Pancreas (tissue), 10 donors: ENCODE data around the gene KRTAP10-4. TPM values are rescaled to one million over a fixed set of nuclear protein-coding genes. Genes with fewer than 3 reads are reported as not detected.
"Not testable (repeated sequence)": the region's sequence is repeated elsewhere in the genome, so short reads cannot be mapped to it uniquely, and the experiment has no call there.

Experiments
- ATAC-seq, 4 donors: fragments of 200-7000 bp; cut with Tn5 transposase; one replicate each; pipeline versions ENCODE4 v1.8.0 to v1.9.1; 2020; ENCODE audit warnings: mild to moderate bottlenecking in 4 of 4, moderate library complexity in 4 of 4
- DNase-seq, 6 donors: peaks; one replicate each; pipeline ENCODE4 v3.0.0-alpha.2; 2020
- FAIRE-seq: peaks from 2 replicates; lab custom pipeline; 2012; peaks lifted over from hg19 to GRCh38; lab: Jason Lieb, UNC
- H3K27ac ChIP-seq, 4 donors: fragments of 200-600 bp; sonication (generic); 1 replicate in 3 of 4; 2 replicates in 1 of 4; pipeline versions ENCODE4 v1.5.0 to v1.8.0; 2020
- H3K27me3 ChIP-seq, 4 donors: fragments of 200-600 bp; one replicate each; pipeline ENCODE4 v1.8.0; 2021
- H3K36me3 ChIP-seq, 3 donors: fragments of 200-600 bp; sonication (generic) in 1 of 3; one replicate each; pipeline versions ENCODE4 v1.5.0 to v1.8.0; 2020 to 2021
- H3K4me1 ChIP-seq, 3 donors: fragments of 200-600 bp; one replicate each; pipeline ENCODE4 v1.8.0; 2021
- H3K4me3 ChIP-seq, 4 donors: fragments of 200-600 bp; sonication (generic) in 2 of 4; one replicate each; pipeline versions ENCODE4 v1.5.0 to v1.8.0; 2020 to 2021
- H3K9me3 ChIP-seq, 4 donors: fragments of 200-600 bp; one replicate each; pipeline ENCODE4 v1.8.0; 2021
- WGBS, 2 donors: extraction: QIAGEN DNeasy Blood & Tissue Kit; methylation state at CpG; one replicate each; pipeline ENCODE4 v1.1.7; 2013; 5-methylcytosine and 5-hydroxymethylcytosine counted together
- intact Hi-C, 3 donors: fragments of 100-400 bp; cut with DNase I; formaldehyde crosslinking; loops; one replicate each; pipeline versions ENCODE4 v1.11.1 to v1.14.2; 2022
- polyA plus RNA-seq, 2 donors: library from polyadenylated mRNA; stranded (reverse); fragments of 200-250 nt; gene quantifications; one replicate each; pipeline ENCODE4 v1.2.3, GENCODE V29; 2013
- total RNA-seq, 6 donors: library from RNA; stranded (reverse); fragmentation: NEBNext Ultra II Directional in 4 of 6; extraction: Animal tissue kit (Norgen Biotek cat#: 25700) in 4 of 6; gene quantifications; one replicate each; pipeline versions ENCODE4 v1.2.1 to v1.2.4, GENCODE V29; 2021 to 2023
- TF ChIP-seq, protein P1 (sequence below), 4 donors: fragments of 200-600 bp; sonication (generic) in 3 of 4; IDR thresholded peaks; one replicate each; pipeline versions ENCODE4 v1.5.0 to v1.8.0; 2021; ENCODE audit warnings: antibody characterized with exemption in 4 of 4
- donor health status: healthy with polysubstance abuse.
- donor health status: DM: no; HTN: no; CAD: no; lungs with moderate emphysema.
- donor health status: DM: no; HTN: no; CAD: no.
- donor health status: control.
- donor health status: control.
- donor health status: Bipolar disorder and iron deficiency.
- donor health status: DM: yes; HTN: yes; CAD: no.
- donor health status: DM: no; HTN: no; CAD: no.
- donor health status: DM: no; HTN: no; CAD: no.
- donor health status: DM: yes; HTN: yes; CAD: no.

Gene KRTAP10-4, protein sequence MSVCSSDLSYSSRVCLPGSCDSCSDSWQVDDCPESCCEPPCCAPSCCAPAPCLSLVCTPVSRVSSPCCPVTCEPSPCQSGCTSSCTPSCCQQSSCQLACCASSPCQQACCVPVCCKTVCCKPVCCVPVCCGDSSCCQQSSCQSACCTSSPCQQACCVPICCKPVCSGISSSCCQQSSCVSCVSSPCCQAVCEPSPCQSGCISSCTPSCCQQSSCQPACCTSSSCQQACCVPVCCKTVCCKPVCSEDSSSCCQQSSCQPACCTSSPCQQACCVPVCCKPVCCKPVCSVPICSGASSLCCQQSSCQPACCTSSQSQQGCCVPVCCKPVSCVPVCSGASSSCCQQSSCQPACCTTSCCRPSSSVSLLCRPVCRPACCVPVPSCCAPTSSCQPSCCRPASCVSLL
- total RNA-seq (not detected), polyA plus RNA-seq (not detected)

DNA sequence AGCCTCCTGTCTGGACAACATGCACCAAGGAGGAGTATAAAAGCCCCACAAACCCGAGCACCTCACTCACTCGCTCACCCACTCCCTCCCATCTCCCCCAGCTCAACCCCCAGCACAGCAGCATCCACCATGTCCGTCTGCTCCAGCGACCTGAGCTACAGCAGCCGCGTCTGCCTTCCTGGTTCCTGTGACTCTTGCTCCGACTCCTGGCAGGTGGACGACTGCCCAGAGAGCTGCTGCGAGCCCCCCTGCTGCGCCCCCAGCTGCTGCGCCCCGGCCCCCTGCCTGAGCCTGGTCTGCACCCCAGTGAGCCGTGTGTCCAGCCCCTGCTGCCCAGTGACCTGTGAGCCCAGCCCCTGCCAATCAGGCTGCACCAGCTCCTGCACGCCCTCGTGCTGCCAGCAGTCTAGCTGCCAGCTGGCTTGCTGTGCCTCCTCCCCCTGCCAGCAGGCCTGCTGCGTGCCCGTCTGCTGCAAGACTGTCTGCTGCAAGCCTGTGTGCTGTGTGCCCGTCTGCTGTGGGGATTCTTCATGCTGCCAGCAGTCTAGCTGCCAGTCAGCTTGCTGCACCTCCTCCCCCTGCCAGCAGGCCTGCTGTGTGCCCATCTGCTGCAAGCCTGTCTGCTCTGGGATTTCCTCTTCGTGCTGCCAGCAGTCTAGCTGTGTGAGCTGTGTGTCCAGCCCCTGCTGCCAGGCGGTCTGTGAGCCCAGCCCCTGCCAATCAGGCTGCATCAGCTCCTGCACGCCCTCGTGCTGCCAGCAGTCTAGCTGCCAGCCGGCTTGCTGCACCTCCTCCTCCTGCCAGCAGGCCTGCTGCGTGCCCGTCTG, at the start of gene KRTAP10-4:
TSS of gene KRTAP10-4 (plus strand) at position 100 of the 827 bp plus-strand sequence. CDS start at position 130, 30 bp downstream.
- H3K4me3 ChIP-seq, H3K4me1 ChIP-seq, ATAC-seq, intact Hi-C loops, H3K9me3 ChIP-seq, FAIRE-seq, H3K36me3 ChIP-seq, H3K27me3 ChIP-seq, H3K27ac ChIP-seq, DNase-seq: not testable (repeated sequence)
- WGBS, 2 donors, result 42 to 55% methylated on average over 17 to 22 of the region's 25 CpGs

DNA sequence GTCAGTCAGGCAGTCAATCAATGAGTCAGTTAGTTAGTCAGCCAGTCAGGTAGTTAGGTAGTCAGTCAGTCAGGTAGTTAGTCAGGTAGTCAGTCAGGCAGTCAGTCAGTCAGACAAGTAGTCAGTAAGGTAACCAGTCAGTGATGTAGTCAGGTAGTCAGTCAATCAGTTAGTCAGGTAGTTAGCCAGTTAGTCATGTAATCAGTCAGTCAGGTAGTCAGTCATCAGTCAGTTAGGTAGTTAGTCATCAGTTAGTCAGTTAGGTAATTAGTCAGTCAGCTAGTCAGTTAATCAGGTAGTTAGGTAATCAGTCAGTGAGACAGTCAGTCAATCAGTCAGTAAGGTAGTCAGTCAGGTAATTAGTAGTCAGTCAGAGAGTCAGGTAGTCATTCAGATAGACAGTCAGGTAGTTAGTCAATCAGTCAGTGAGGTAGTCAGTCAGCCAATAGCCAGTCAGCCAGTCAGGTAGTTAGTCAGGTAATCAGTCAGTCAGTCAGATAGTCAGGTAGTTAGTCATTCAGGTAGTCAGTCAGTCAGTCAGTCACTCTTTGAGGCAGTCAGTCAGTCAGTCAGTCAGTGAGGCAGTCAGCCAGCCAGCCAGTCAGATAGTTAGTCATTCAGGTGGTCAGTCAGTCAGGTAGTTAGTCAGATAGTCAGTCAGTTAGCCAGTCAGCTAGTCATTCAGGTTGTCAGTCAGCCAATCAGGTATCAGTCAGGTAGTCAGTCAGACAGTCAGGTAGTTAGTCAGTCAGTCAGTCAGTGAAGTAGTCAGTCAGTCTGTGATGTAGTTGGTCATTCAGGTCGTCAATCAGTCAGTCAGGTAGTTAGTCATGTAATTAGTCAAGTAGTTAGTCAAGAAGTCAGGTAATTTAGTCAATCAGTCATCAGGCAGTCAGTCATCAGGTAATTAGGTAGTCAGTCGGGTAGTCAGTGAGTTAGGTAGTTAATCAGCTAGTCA, 48.8 kb upstream of the KRTAP10-4 start:
- no peak overlapping the region for H3K4me3 ChIP-seq
- intact Hi-C loops, result no loop called here
- no peaks in the 10 kb centered on the region for H3K9me3 ChIP-seq

DNA sequence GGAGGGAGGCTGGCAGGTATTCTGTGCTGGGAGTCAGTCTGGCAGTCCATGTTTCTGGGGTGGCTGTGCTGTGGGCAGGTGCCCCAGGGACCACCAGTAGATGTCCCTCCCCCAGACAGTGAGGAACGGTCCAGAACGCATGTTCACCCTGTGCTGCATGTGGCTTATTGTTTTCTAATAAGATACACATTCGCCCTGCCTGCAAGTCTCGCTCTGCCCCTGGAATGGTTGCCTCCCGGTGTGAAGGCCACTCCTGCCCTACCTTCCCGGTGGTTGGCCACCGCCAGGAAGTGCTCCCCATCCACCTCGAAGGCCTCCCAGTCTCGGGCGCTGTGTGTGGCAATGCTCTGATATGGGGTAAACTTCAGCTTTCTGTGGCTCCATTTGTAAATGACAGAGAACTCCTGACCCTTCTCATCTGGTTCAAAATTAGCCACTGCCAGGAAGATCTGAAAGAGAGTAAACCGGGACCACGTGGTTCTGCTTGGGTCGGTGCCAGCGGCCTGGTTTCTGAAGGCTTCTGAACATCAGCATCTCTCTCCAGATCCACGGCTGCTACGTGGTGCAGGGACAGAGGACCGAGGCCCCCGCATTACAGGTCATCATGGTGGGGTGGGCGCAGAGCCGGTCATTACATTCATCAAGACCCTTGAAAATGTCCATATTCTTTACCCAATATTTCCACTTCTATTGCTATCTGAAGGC, 48.0 kb upstream of the KRTAP10-4 start:
- FAIRE-seq, result no peak
- TF ChIP-seq, protein P1, sequence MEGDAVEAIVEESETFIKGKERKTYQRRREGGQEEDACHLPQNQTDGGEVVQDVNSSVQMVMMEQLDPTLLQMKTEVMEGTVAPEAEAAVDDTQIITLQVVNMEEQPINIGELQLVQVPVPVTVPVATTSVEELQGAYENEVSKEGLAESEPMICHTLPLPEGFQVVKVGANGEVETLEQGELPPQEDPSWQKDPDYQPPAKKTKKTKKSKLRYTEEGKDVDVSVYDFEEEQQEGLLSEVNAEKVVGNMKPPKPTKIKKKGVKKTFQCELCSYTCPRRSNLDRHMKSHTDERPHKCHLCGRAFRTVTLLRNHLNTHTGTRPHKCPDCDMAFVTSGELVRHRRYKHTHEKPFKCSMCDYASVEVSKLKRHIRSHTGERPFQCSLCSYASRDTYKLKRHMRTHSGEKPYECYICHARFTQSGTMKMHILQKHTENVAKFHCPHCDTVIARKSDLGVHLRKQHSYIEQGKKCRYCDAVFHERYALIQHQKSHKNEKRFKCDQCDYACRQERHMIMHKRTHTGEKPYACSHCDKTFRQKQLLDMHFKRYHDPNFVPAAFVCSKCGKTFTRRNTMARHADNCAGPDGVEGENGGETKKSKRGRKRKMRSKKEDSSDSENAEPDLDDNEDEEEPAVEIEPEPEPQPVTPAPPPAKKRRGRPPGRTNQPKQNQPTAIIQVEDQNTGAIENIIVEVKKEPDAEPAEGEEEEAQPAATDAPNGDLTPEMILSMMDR (IDR thresholded peaks at IDR 0.05), result no peak
- DNase-seq, result peak in 2 of 6 donors; percentile 3 to 48
- intact Hi-C loops, result no loop called here
- no peaks in the 10 kb centered on the region for H3K36me3 ChIP-seq
- ATAC-seq, result no peak
- H3K27me3 ChIP-seq, result no peaks in the 10 kb centered on the region
- H3K4me1 ChIP-seq, result no peaks in the 10 kb centered on the region
- H3K4me3 ChIP-seq, result no peak overlapping the region
- no peak overlapping the region for H3K27ac ChIP-seq
- no peaks in the 10 kb centered on the region for H3K9me3 ChIP-seq
- WGBS, 2 donors, result 75 to 83% methylated on average over 20 of the region's 20 CpGs

More for the DNA sequence above, 48.8 kb upstream of the KRTAP10-4 start:
- no peak overlapping the region for H3K27ac ChIP-seq
- ATAC-seq (no peak), DNase-seq (no peak), FAIRE-seq (no peak)
- H3K27me3 ChIP-seq, result no peaks in the 10 kb centered on the region
- TF ChIP-seq, protein P1 (IDR thresholded peaks at IDR 0.05), result no peak
- 57 to 59% methylated on average over 2 of the region's 2 CpGs for WGBS, 2 donors
- no peaks in the 10 kb centered on the region for H3K4me1 ChIP-seq
- H3K36me3 ChIP-seq, result no peaks in the 10 kb centered on the region

DNA sequence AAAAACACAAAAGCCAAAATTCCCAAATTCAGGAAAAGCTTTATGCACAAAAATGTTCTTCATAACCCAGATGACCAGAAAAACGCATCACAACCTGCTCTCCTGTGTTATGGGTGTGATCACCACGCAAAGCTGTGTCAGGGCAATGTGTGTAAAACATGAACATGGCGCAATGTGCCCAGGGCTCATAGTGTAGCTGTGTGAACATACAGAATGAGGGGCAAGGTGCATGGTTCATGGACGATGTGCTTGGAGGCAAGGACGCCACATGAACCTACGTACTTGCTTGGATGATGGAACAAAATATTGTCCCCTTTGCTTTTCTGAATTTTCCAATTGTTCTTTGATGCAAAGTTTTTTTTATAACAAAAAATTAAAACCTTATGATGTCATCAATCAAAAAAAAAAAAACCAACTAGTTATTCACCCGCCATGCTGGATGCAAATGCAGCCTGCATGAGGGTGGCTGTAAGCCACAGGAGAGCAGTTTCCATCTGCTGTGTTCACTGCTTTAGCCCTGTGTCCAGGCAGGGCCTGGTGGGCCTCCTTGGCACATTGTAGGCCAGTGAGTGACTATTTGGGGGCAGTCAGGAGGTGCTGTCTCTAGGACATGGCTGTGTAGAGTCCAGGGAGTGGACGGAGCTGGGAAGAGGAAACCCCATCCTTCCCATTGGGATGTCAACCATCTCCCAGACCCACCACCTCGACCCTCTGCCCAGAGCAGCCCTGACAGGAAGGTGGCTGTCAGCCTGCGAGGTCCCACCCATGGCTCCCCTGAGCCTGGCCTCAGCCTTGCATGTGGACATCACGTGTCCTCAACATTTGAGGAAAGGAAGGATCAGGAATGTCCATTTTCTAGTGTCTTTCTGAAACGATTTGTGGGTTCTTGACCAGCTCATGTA, 47.2 kb upstream of the KRTAP10-4 start:
- Histone ChIP-seq H3K27ac (no peak overlapping the region), H3K4me3 (no peak overlapping the region), H3K36me3 (no peaks in the 10 kb centered on the region), H3K4me1 (no peaks in the 10 kb centered on the region), H3K27me3 (no peaks in the 10 kb centered on the region), H3K9me3 (no peaks in the 10 kb centered on the region)
- no peak for ATAC-seq
- TF ChIP-seq, protein P1 (IDR thresholded peaks at IDR 0.05), result no peak
- peak in 1 of 6 donors; percentile 21 for DNase-seq
- 72 to 83% methylated on average over 12 of the region's 12 CpGs for WGBS, 2 donors
- FAIRE-seq, result no peak
- intact Hi-C loops, result no loop called here
